ENCODE measurements around the gene RPTOR.
"Not testable (repeated sequence)": the region's sequence is repeated elsewhere in the genome, so short reads cannot be mapped to it uniquely, and the experiment has no call there.

RPTOR gene

DNA sequence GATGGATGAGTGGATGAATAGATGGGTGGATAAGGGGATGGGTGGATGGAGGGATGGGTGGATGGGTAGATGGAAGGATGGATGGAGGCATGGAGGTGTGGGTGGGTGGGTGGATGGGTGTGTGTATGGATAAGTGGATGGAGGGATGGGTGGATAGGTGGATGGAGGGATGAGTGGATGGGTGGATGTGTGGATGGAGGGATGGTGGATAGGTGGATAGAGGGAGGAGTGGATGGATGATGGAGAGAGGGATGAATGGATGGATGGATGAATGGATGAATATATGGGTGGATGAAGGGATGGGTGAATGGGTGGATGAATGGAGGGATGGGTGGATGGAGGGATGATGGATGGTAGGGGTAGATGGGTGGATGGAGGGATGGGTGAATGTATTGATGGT is 40.7 kb upstream of the RPTOR start:
- Histone ChIP-seq H3K4me3 (ENCODE audit: low read depth, low read length) (no peak overlapping the region), H3K27ac (no peak overlapping the region), H3K36me3 (replicated peaks) (no peaks in the 10 kb centered on the region), H3K27me3 (replicated peaks) (no peaks in the 10 kb centered on the region)
- in situ Hi-C loops (cut with HindIII; ENCODE audit: low pct_ligation_motif_present, low sequenced_read_pairs): no loop called here
- TF ChIP-seq, protein P1, sequence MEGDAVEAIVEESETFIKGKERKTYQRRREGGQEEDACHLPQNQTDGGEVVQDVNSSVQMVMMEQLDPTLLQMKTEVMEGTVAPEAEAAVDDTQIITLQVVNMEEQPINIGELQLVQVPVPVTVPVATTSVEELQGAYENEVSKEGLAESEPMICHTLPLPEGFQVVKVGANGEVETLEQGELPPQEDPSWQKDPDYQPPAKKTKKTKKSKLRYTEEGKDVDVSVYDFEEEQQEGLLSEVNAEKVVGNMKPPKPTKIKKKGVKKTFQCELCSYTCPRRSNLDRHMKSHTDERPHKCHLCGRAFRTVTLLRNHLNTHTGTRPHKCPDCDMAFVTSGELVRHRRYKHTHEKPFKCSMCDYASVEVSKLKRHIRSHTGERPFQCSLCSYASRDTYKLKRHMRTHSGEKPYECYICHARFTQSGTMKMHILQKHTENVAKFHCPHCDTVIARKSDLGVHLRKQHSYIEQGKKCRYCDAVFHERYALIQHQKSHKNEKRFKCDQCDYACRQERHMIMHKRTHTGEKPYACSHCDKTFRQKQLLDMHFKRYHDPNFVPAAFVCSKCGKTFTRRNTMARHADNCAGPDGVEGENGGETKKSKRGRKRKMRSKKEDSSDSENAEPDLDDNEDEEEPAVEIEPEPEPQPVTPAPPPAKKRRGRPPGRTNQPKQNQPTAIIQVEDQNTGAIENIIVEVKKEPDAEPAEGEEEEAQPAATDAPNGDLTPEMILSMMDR (IDR thresholded peaks at IDR 0.05; ENCODE audit: low read depth, low read length, missing control alignments): no peak
- no peak for DNase-seq

DNA sequence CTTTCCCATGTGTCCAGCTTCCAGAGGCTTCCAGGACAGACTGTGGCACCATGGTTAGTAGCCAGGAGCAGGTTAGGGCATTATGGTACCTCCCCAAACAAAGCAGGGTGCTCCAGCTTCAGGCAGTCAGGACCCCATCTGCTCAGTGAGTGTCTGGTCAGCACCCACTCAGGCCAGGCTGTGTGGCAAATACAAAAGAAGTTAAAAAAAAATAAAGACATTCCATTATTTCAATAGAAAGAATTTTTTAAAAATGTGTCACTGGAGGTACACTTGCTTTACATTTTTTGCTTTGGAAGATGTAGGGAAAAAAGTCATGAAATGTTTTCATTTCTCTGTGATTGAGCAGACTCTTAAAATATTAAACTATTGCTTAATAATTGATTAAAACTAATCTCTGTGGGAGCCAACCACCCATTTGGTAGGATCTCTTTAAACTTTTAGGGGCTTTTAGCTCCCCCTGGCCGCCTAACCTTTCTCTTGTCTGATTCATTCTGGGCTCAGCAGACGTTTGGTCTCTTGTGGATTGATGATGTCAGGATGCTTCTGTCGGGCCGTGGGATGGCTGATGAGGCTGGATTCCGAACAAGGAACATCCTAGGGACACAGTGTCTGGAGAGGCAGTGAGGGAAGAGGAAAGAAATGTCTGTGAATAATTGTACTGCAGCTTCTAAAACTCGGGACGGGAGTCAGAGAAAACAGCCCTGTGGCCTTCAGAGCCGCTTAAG is 39.8 kb upstream of the RPTOR start:
- no peaks in the 10 kb centered on the region for H3K27me3 ChIP-seq (replicated peaks)
- DNase-seq: peak; percentile 96
- H3K36me3 ChIP-seq (replicated peaks): no peaks in the 10 kb centered on the region
- TF ChIP-seq, protein P1 (IDR thresholded peaks at IDR 0.05; ENCODE audit: low read depth, low read length, missing control alignments): peak; percentile 46
- peak overlapping the region; percentile 92 for H3K27ac ChIP-seq
- no peak overlapping the region for H3K4me3 ChIP-seq (ENCODE audit: low read depth, low read length)
- in situ Hi-C loops (cut with HindIII; ENCODE audit: low pct_ligation_motif_present, low sequenced_read_pairs): no loop called here

DNA sequence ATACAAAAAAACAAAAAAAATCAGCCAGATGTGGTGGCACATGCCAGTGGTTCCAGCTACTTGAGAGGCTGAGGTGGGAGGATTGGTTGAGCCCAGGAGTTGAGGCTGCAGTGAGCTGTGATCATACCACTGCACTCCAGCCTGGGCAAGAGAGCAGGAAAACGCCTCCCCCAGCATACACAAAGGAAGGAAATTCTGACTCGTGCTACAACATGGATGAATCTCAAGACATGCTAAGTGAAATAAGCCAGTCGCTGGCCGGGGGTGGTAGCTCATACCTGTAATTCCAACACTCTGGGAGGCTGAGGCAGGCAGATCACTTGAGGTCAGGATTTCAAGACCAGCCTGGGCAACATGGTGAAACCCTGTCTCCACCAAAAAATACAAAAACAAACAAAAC is 37.5 kb upstream of the RPTOR start:
- H3K36me3 ChIP-seq (replicated peaks); H3K27ac ChIP-seq; H3K4me3 ChIP-seq (ENCODE audit: low read depth, low read length); DNase-seq; in situ Hi-C loops (cut with HindIII; ENCODE audit: low pct_ligation_motif_present, low sequenced_read_pairs); H3K27me3 ChIP-seq (replicated peaks): not testable (repeated sequence)

DNA sequence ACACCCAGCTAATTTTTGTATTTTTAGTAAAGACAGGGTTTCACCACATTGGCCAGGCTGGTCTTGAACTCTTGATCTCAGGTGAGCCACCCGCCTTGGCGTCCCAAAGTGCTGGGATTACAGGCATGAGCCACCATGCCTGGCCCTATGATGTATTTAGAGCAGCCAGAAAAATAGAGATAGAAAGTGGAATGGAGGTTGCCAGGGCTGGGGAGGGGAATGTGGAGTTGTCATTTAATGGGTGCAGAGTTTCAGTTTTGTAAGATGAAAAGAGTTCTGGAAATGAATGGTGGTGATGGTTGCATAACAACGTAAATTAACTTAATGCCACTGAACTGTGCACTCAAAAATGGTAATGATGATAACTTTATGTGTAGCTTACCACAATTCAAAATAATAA is 36.7 kb upstream of the RPTOR start:
- in situ Hi-C loops (cut with HindIII; ENCODE audit: low pct_ligation_motif_present, low sequenced_read_pairs): no loop called here
- TF ChIP-seq, protein P1 (IDR thresholded peaks at IDR 0.05; ENCODE audit: low read depth, low read length, missing control alignments): no peak

DNA sequence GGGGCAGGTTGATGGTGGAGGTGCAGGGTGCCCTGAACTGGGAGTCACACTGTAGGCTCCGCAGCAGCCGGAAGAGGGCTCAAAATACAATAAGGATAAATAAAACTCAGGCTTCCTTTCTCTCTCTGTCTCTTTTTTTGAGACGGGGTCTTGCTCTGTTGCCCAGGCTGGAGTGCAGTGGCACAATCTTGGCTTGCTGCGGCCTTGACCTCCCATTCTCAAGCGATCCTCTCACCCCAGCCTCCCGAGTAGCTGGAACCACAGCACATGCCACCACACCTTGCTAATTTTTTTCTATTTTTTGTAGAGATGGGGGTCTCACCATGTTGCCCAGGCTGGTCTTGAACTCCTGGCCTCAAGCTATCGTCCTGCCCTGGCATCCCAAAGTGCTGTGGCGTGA is 35.3 kb upstream of the RPTOR start:
- TF ChIP-seq, protein P1 (IDR thresholded peaks at IDR 0.05; ENCODE audit: low read depth, low read length, missing control alignments): no peak
- DNase-seq: no peak
- in situ Hi-C loops (cut with HindIII; ENCODE audit: low pct_ligation_motif_present, low sequenced_read_pairs): no loop called here
- H3K27ac ChIP-seq: no peak overlapping the region
- H3K27me3 ChIP-seq (replicated peaks): no peaks in the 10 kb centered on the region
- no peak overlapping the region for H3K4me3 ChIP-seq (ENCODE audit: low read depth, low read length)
- no peaks in the 10 kb centered on the region for H3K36me3 ChIP-seq (replicated peaks)

More for the DNA sequence above, 36.7 kb upstream of the RPTOR start:
- Histone ChIP-seq H3K4me3 (ENCODE audit: low read depth, low read length) (no peak overlapping the region), H3K27me3 (replicated peaks) (no peaks in the 10 kb centered on the region), H3K36me3 (replicated peaks) (no peaks in the 10 kb centered on the region), H3K27ac (no peak overlapping the region)
- no peak for DNase-seq

DNA sequence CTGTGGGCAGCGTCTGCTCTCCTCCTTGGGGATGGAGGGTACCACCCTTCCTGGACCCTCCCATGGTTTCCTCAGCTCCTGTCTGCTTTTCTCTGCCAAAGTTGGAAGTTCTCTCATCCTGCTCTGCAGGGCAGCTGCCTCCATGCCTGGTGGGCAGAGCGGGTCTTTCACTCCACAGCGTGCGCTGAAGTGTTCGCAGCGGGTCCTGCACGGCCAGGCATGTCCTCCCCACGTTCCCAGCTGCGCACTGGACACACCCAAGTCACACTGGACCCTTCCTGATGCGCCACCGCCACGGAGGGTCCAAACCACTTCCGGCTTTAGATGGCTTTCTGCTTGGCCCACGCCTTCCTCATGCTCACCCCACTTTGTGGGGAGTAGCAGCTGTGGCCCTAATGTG is 34.5 kb upstream of the RPTOR start:
- H3K4me3 ChIP-seq (ENCODE audit: low read depth, low read length): no peak overlapping the region
- no peak for DNase-seq
- TF ChIP-seq, protein P1 (IDR thresholded peaks at IDR 0.05; ENCODE audit: low read depth, low read length, missing control alignments): no peak
- in situ Hi-C loops (cut with HindIII; ENCODE audit: low pct_ligation_motif_present, low sequenced_read_pairs): no loop called here
- no peaks in the 10 kb centered on the region for H3K36me3 ChIP-seq (replicated peaks)
- no peak overlapping the region for H3K27ac ChIP-seq
- H3K27me3 ChIP-seq (replicated peaks): no peaks in the 10 kb centered on the region
